DMS114 treated with DMSO at 0.1 percent for 48 hours (cell line): Measurements from ENCODE around the gene PIBF1.
"Not testable (repeated sequence)": the region's sequence is repeated elsewhere in the genome, so short reads cannot be mapped to it uniquely, and the experiment has no call there.

ENCODE experiments used
- DNase-seq: peaks from one replicate; lab custom pipeline; 2025; ENCODE audit not compliant: unreplicated experiment; lab: John Stamatoyannopoulos, UW

The PIBF1 gene

DNA sequence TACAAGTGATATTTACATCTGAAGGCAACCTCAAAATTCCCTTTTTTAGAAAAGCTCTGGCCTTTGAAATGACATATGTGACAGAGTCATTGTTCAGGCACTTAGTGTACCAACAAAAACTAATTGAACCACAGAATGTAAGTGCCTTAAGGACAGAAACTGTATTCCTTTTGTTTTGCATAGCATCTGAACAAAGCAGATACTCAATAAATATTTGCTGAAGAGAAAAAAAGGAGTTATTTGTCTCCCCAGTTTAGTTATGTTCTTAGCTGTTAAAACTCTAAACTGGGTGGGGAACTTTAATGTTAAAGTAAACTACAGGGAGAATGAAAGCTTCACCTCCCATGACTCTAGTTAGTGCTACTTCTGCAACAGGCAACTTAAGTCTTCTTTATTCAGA, 220.0 kb downstream of the PIBF1 start:
- DNase-seq = no peak

DNA sequence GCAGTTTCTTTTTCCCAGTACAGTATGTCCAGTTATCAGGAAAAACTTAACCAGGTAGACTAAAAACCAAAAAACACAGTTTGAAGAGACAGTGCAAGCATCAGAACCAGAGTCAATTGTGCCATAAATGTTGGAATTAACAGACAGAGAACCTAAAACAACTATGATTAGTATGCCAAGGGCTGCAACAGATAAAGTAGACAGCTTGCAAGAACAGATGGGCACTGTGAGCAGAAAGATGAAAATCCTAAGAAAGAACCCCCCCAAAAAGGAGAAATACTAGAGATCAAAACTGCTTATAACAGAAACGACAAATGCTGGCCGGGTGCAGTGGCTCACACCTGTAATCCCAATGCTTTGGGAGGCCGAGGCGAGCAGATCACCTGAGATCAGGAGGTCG, 229.8 kb downstream of the PIBF1 start:
- no peak for DNase-seq

DNA sequence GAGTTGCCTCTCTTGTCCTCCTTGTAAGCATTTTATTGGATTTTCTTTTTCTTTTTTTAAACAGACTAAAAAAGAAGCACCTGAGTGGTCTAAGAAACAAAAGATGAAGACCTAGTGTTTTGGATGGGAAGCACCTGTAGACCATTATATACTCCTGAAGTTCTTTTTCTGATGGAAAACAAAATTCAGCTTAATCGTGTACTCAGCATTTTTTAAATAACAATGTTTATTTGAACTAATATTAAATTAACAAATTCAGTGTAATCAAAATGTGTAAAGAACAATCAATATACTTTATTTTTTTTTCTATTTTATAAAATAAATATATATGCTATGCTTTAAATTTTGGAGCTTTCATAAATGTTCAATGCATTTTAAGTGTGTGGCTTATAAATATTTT, 233.9 kb downstream of the PIBF1 start:
- DNase-seq = no peak

GRCh38 chr13:73018336-73018735, 236.4 kb downstream of the PIBF1 start:
- no peak for DNase-seq

DNA sequence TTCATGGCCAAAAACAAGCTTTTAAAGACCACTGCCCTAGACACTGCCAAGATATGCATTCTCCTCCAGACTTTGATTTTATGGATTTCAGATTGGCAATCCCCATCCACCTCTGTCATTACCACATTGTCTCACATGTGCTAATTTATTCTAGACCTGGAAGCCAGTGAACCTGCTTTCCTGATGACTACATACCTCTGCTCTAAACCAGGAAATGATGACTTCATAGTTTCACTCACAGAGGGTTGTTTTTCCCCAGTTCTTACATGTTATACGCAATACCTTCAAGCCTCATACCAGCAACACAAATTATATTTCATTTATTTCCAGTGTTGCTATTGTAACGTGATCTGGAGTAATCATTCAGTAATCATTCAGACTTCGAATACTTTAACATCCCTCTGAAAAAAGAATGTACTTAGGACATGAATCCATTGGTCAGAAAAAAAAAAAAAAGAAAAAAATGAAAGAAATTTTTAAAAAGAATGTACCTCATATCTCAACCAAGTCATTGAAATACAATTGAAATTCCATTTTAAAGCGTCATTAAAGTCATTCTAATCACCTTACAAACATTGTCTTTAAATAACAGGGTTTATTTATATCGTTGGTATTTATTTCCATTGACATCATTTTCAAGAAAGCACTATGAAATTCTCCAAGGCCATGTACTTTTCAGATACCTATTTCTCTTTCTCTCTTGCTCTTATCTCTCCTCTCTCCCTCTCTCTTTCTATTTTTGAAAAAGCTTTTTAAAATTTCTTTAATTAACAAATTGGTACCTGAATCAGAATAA, 243.5 kb downstream of the PIBF1 start:
- no peak for DNase-seq

- no peak for DNase-seq
These were observed 253.0 kb downstream of the PIBF1 start for GRCh38 chr13:73034901-73035300.

- DNase-seq = no peak
These were observed 253.7 kb downstream of the PIBF1 start for GRCh38 chr13:73035660-73036059.

DNA sequence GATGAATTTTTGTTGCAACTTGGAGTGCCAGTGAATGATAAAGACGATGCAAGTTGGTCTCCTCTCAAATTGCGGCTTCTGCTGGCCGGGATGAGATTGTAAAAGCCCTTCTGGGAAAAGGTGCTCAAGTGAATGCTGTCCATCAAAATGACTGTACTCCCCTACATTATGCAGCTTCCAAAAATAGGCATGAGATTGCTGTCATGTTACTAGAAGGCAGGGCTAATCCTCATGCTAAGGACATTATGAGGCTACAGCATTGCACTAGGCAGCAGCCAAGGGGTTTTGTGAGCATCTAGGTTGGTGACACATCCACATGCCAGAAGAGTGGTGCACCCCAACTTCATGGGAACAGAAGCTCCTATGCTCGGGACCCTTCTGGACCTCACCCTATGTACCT, 254.6 kb downstream of the PIBF1 start:
- DNase-seq = no peak

DNA sequence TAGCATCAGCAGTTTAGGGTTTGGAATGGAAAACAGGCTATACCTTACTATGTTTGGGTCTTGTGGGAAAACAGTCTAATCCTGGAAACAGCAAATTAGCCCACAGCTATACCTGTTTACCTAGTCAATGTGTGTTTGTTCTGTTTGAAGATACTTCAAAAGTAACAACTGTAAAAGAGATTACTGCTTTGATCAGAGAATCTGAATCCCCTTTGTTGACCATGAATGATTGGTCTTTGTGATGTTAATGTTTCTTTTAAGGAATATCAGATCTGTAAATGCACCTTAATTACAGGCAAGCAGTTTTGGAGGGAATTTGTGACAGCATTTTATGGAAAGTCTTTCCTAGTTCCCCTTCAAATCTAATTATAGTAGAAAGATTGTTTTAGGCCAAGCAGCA, 256.1 kb downstream of the PIBF1 start:
- DNase-seq = no peak

DNA sequence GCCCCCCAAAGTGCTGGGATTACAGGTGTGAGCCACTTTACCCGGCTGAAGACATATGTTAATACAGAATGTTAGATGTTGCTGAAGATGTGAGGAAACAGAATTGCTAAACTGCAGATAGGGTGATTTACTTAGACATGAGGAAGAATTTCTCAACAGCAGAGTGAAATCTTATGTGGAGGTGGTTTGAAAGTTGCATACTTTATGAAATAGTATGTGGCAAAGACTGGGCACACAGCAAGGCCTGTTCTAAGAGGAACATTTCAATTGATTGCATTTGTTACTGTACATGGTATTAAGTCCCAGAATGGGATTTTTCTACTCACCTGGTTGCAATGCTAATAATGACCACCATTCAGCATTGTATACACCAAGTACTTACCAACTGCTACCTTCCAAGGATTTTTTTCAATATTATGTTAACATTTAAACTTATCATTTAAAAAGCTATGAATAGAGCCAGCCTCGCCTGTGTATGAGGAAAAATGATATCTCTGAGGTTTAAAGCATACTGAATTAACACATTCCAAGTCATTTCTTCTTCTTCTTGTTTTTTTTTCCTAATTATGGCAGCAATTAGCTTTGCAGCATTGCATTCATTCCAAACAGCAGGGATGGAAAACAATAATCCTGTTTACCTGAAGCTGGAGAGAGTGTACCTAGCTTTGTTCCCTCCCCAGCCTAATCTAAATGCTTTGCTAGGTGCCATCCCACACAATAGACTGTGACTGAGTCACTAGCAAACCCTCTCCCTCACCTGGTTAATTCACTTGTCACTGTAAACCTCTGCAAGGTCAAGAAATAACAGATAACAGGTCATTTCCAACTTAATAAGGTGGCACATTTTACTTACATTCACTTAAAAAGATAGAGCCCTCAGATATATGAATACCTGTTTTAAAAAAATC, 257.5 kb downstream of the PIBF1 start:
- DNase-seq = no peak

DNA sequence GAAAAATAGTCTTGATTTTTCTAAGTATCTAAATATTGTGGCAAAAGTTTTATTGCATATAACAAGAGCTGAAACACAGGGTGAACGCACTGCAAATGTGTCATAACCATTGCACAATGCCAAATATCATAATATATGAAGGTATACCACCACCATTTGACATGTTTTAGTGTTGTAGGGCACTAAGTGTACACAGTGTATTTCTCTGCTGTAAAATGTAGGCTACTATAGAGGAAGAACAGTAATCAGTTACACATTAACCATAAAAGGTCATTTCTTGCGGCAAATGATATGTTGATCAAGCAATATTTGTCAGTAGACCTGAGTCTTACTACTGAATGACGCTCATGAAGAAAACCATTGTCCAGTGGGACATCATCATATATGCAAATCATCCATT, 258.6 kb downstream of the PIBF1 start:
- DNase-seq = no peak

GRCh38 chr13:73040968-73041596, 259.1 kb downstream of the PIBF1 start:
- no peak for DNase-seq

DNA sequence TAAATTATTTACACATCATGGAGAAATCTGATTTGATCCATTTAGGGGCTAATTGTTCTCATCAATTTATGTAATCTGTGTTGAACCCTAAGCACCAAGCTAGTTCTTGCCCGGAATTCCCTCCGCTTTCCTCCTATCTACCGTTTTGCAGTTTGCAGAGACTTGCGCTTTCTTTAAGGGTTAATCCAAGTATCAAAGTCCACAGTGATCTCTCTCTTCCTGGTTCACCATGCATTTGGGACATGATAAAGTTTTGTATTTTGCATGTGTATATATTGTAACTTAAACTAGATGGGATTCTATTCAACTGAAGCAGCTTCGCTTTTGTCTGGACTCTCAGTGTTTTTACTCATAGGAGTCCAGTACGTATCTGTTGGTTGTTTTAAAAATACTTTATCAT, 263.1 kb downstream of the PIBF1 start:
- no peak for DNase-seq

GRCh38 chr13:73048615-73049014, 266.7 kb downstream of the PIBF1 start:
- not testable (repeated sequence) for DNase-seq

GRCh38 chr13:73054712-73055111, 272.8 kb downstream of the PIBF1 start:
- no peak for DNase-seq

GRCh38 chr13:73055813-73056564, 274.1 kb downstream of the PIBF1 start:
- no peak for DNase-seq

- DNase-seq = no peak
These were observed 274.6 kb downstream of the PIBF1 start for GRCh38 chr13:73056565-73056962.

- DNase-seq = no peak
These were observed 275.5 kb downstream of the PIBF1 start for GRCh38 chr13:73057284-73058063.

- no peak for DNase-seq
These were observed 276.1 kb downstream of the PIBF1 start for GRCh38 chr13:73058064-73058313.

DNA sequence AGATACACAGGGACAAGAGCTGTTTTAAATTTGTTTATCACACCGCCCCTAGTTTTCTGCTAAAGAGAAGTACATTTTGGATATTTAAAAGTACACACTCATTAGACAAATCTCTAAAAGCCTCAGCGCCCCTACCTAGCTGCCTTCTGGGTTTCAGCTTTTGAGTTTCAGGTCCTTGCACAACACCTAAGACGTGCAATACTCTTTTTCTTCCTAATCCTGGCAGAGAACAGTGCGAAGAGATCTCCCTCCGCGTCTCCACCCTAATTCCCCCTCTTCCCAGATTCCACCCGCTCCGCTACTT, 276.5 kb downstream of the PIBF1 start:
- DNase-seq = no peak
